T-helper 17 cell (primary cell): ENCODE results near the gene PGAP1. TPM values are rescaled to one million over a fixed set of nuclear protein-coding genes. Genes with fewer than 3 reads are reported as not detected.

ENCODE experiments used
- ATAC-seq: fragments of 150-1000 bp; cut with Tn5 transposase; 2 replicates; pipeline ENCODE4 v1.10.0; 2021; ENCODE audit warnings: mild to moderate bottlenecking, moderate library complexity
- DNase-seq, 3 donors: peaks; one replicate each; pipeline versions ENCODE4 v3.0.0 to v3.0.0-alpha.2; 2020 to 2021
- H3K9me3 ChIP-seq: one replicate; pipeline ENCODE4 v1.7.0; 2013; ENCODE audit warnings: low read length, mild to moderate bottlenecking; ENCODE audit not compliant: control insufficient read depth, poor library complexity, severe bottlenecking
- H3K27ac Mint-ChIP-seq: one replicate; pipeline ENCODE4 v1.8.0; 2022; ENCODE audit warnings: mild to moderate bottlenecking, moderate library complexity, mixed read lengths
- H3K27me3 Mint-ChIP-seq: one replicate; pipeline ENCODE4 v1.8.0; 2022; ENCODE audit warnings: mixed read lengths
- H3K36me3 Mint-ChIP-seq: one replicate; pipeline ENCODE4 v1.8.0; 2022; ENCODE audit warnings: low read depth, mixed read lengths
- H3K4me1 Mint-ChIP-seq: one replicate; pipeline ENCODE4 v1.8.0; 2022; ENCODE audit warnings: mild to moderate bottlenecking, mixed read lengths
- H3K4me3 Mint-ChIP-seq: one replicate; pipeline ENCODE4 v1.8.0; 2022; ENCODE audit warnings: mild to moderate bottlenecking, moderate library complexity, mixed read lengths
- total RNA-seq, 4 donors: library from RNA in 2 of 4; stranded (reverse) in 2 of 4; gene quantifications; one replicate each; pipeline ENCODE4 v1.2.3 and lab custom pipeline; 2022 to 2026

The PGAP1 gene
- total RNA-seq, 2 donors from 2014 or later = 14.9 to 17.7 TPM

DNA sequence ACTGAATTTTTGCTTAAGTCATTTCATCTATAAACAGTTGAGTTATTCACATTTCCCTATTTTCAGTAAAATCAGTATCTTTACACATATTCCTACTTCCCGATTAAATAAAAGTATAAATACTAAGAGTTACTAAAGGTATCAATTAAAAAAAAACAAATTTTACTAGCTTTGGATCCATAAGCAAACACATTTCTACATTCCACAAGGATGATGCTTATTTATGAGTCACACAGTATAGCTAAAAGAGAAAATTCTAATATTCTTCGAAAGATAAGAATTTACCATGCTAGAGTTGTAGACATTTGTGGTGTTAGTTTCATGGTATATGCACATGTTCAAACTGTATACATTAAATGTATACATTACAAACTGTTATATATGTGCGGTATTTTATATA is 23.7 kb downstream of the PGAP1 start:
- Mint-ChIP-seq H3K4me1 (no peaks in the 10 kb centered on the region), H3K27me3 (no peaks in the 10 kb centered on the region), H3K4me3 (no peak overlapping the region), H3K27ac (no peak overlapping the region), H3K36me3 (peaks cover 6% of the 10 kb centered on the region)
- H3K9me3 ChIP-seq = no peaks in the 10 kb centered on the region
- ATAC-seq (no peak), DNase-seq (no peak)

DNA sequence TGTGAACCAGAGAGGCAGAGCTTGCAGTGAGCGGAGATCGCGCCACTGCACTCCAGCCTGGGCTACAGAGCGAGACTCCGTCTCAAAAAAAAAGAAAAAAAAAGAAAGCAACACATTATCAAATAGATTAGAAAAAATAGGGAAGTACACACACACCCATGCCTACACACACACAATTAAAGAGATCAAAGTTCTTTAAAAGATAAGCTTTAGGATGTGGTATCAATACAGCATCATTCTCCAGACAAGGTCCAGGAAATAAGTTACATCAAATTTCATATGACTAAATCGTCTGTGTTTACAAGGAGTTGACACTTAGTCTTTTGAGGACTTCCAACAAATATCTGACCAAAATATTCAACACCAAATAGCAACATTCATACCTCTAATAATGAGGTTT is 25.7 kb downstream of the PGAP1 start:
- peaks cover 6% of the 10 kb centered on the region for H3K36me3 Mint-ChIP-seq
- no peak overlapping the region for H3K27ac Mint-ChIP-seq
- no peak overlapping the region for H3K4me3 Mint-ChIP-seq

GRCh38 chr2:196899976-196900375 is 26.5 kb downstream of the PGAP1 start:
- Mint-ChIP-seq H3K4me1 (no peaks in the 10 kb centered on the region), H3K4me3 (no peak overlapping the region), H3K27me3 (no peaks in the 10 kb centered on the region), H3K36me3 (peaks cover 6% of the 10 kb centered on the region), H3K27ac (peak overlapping the region; percentile 32)
- ATAC-seq = no peak
- H3K9me3 ChIP-seq = no peaks in the 10 kb centered on the region
- DNase-seq = no peak

More for the DNA sequence above, 25.7 kb downstream of the PGAP1 start:
- ATAC-seq (no peak), DNase-seq (no peak)
- Mint-ChIP-seq H3K27me3 (no peaks in the 10 kb centered on the region), H3K4me1 (no peaks in the 10 kb centered on the region)
- no peaks in the 10 kb centered on the region for H3K9me3 ChIP-seq

GRCh38 chr2:196891136-196891535 is 35.4 kb downstream of the PGAP1 start:
- Mint-ChIP-seq H3K4me1 (no peaks in the 10 kb centered on the region), H3K27ac (no peak overlapping the region), H3K36me3 (peaks cover 2% of the 10 kb centered on the region), H3K27me3 (no peaks in the 10 kb centered on the region), H3K4me3 (no peak overlapping the region)
- DNase-seq (no peak), ATAC-seq (no peak)
- no peaks in the 10 kb centered on the region for H3K9me3 ChIP-seq

- no peak overlapping the region for H3K27ac Mint-ChIP-seq
- no peaks in the 10 kb centered on the region for H3K9me3 ChIP-seq
- no peaks in the 10 kb centered on the region for H3K27me3 Mint-ChIP-seq
- ATAC-seq = no peak
- no peak overlapping the region for H3K4me3 Mint-ChIP-seq
- no peak for DNase-seq
- peaks cover 5% of the 10 kb centered on the region for H3K36me3 Mint-ChIP-seq
- H3K4me1 Mint-ChIP-seq = no peaks in the 10 kb centered on the region
These were observed 39.1 kb downstream of the PGAP1 start for GRCh38 chr2:196887431-196887830.

- no peak for DNase-seq
- H3K4me1 Mint-ChIP-seq = no peaks in the 10 kb centered on the region
- no peak overlapping the region for H3K4me3 Mint-ChIP-seq
- no peak overlapping the region for H3K27ac Mint-ChIP-seq
- ATAC-seq = no peak
- no peaks in the 10 kb centered on the region for H3K9me3 ChIP-seq
- H3K36me3 Mint-ChIP-seq = peaks cover 8% of the 10 kb centered on the region
- H3K27me3 Mint-ChIP-seq = no peaks in the 10 kb centered on the region
These were observed 42.1 kb downstream of the PGAP1 start for GRCh38 chr2:196884368-196884767.

DNA sequence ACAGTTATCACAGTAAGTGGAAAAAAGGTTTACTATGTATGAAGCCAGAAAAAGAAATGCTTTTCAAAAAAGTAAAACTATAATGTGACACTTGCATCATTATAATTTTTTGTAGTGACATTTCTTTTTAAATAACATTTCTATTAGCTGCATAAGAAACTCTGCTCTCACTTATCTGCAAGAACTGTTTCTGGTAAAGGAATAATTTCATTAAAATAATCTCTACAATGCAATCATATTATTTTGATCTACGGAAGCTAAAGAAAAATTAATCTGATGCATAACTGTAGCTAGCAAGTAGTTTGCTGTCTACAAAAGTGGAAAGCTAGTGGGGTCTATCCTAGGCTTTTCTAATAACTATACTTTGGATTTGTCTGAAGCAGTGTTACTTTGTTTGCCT is 50.1 kb downstream of the PGAP1 start:
- DNase-seq (no peak), ATAC-seq (no peak)
- Mint-ChIP-seq H3K36me3 (peaks cover 6% of the 10 kb centered on the region), H3K27ac (no peak overlapping the region), H3K27me3 (no peaks in the 10 kb centered on the region), H3K4me3 (no peak overlapping the region), H3K4me1 (peaks cover 2% of the 10 kb centered on the region)
- no peaks in the 10 kb centered on the region for H3K9me3 ChIP-seq

- ATAC-seq = no peak
- H3K4me3 Mint-ChIP-seq = no peak overlapping the region
- peaks cover 4% of the 10 kb centered on the region for H3K36me3 Mint-ChIP-seq
- no peaks in the 10 kb centered on the region for H3K27me3 Mint-ChIP-seq
- H3K27ac Mint-ChIP-seq = no peak overlapping the region
- no peak for DNase-seq
- peaks cover 2% of the 10 kb centered on the region for H3K4me1 Mint-ChIP-seq
- H3K9me3 ChIP-seq = no peaks in the 10 kb centered on the region
These were observed 51.1 kb downstream of the PGAP1 start for GRCh38 chr2:196875414-196875813.

GRCh38 chr2:196873511-196873910 is 53.0 kb downstream of the PGAP1 start:
- no peaks in the 10 kb centered on the region for H3K9me3 ChIP-seq
- ATAC-seq (no peak), DNase-seq (no peak)
- Mint-ChIP-seq H3K27me3 (no peaks in the 10 kb centered on the region), H3K4me1 (peaks cover 2% of the 10 kb centered on the region), H3K36me3 (peaks cover 2% of the 10 kb centered on the region), H3K4me3 (no peak overlapping the region), H3K27ac (no peak overlapping the region)

- Mint-ChIP-seq H3K27ac (no peak overlapping the region), H3K36me3 (peaks cover 15% of the 10 kb centered on the region), H3K4me1 (peaks cover 11% of the 10 kb centered on the region), H3K4me3 (no peak overlapping the region), H3K27me3 (no peaks in the 10 kb centered on the region)
- no peaks in the 10 kb centered on the region for H3K9me3 ChIP-seq
- ATAC-seq (no peak), DNase-seq (no peak)
These were observed 71.9 kb downstream of the PGAP1 start for GRCh38 chr2:196854629-196855028.

GRCh38 chr2:196853301-196854087 is 73.0 kb downstream of the PGAP1 start:
- ATAC-seq (no peak), DNase-seq (no peak)
- no peaks in the 10 kb centered on the region for H3K27me3 Mint-ChIP-seq
- peaks cover 10% of the 10 kb centered on the region for H3K36me3 Mint-ChIP-seq
- no peak overlapping the region for H3K27ac Mint-ChIP-seq
- no peak overlapping the region for H3K4me3 Mint-ChIP-seq
- H3K9me3 ChIP-seq = no peaks in the 10 kb centered on the region
- H3K4me1 Mint-ChIP-seq = peaks cover 11% of the 10 kb centered on the region

DNA sequence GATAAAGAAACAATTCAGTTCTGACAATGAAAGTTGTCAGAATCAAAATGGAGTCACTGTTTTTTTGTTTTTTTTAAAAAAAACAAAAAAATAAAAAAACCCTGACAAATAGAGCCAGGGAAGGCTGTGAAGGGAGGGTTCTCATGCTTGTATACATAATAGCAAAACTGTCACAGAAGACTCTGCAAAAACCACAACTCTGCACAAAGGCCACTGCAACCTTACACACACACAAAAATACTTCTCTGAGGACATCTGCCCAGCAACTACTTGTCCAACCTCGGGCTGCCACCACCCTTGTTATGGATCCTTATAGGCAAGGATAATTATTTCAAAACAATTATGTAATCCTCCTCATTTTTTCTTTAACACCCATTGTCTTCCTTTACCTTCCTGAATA is 75.4 kb downstream of the PGAP1 start:
- peaks cover 2% of the 10 kb centered on the region for H3K36me3 Mint-ChIP-seq
- no peak for DNase-seq

GRCh38 chr2:196849895-196850294 is 76.6 kb downstream of the PGAP1 start:
- peaks cover 2% of the 10 kb centered on the region for H3K36me3 Mint-ChIP-seq
- no peak overlapping the region for H3K4me3 Mint-ChIP-seq
- H3K27me3 Mint-ChIP-seq = no peaks in the 10 kb centered on the region
- DNase-seq = no peak
- no peak for ATAC-seq
- H3K9me3 ChIP-seq = no peaks in the 10 kb centered on the region
- no peak overlapping the region for H3K27ac Mint-ChIP-seq
- H3K4me1 Mint-ChIP-seq = peaks cover 9% of the 10 kb centered on the region

More for the DNA sequence above, 75.4 kb downstream of the PGAP1 start:
- no peak for ATAC-seq
- H3K27me3 Mint-ChIP-seq = no peaks in the 10 kb centered on the region
- no peak overlapping the region for H3K4me3 Mint-ChIP-seq
- H3K27ac Mint-ChIP-seq = peak overlapping the region; percentile 39
- no peaks in the 10 kb centered on the region for H3K9me3 ChIP-seq
- peaks cover 9% of the 10 kb centered on the region for H3K4me1 Mint-ChIP-seq

DNA sequence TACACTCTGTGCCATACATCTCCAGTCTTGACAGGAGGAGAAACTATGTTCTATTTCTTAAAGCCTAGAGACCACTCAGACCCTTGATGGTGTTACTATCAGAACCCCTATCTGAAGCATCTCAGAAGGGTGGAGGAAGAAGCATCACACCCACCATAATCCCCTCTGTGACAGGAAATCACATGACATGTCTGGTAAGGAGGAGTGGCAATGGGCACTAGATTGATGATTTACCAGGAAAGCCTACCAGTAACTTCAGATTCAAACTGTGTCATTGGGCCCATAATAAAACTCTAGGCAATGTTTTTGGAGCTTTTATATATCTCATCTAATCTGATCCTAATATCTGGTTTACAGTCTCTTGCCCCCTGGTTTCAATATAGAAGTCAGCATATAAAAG is 80.2 kb downstream of the PGAP1 start:
- ATAC-seq (no peak), DNase-seq (no peak)
- H3K27ac Mint-ChIP-seq = no peak overlapping the region
- peaks cover 2% of the 10 kb centered on the region for H3K36me3 Mint-ChIP-seq
- H3K4me1 Mint-ChIP-seq = peaks cover 7% of the 10 kb centered on the region
- no peaks in the 10 kb centered on the region for H3K27me3 Mint-ChIP-seq
- H3K4me3 Mint-ChIP-seq = no peak overlapping the region
- no peaks in the 10 kb centered on the region for H3K9me3 ChIP-seq
